SK-N-SH treated with all-trans-retinoic acid at 6 μM for 48 hours (cell line): Measurements from ENCODE around the gene SH3BP5.

Experiments
- ATAC-seq: fragments of 200-7000 bp; cut with Tn5 transposase; 3 replicates; pipeline ENCODE4 v1.9.1; 2020; ENCODE audit warnings: mild to moderate bottlenecking, moderate library complexity
- ARNTL ChIP-seq: fragments of 450-650 bp; formaldehyde crosslinking; IDR thresholded peaks from 2 replicates; pipeline ENCODE4 v1.5.0; 2020; ENCODE audit warnings: low read depth, mild to moderate bottlenecking, moderate library complexity, borderline replicate concordance
- BACH2 ChIP-seq: fragments of 250-450 bp; sonication (Bioruptor Pico); IDR thresholded peaks from 2 replicates; pipeline ENCODE4 v1.9.0; 2021; ENCODE audit warnings: mild to moderate bottlenecking, borderline replicate concordance
- CSDC2 ChIP-seq: fragments of 250-450 bp; sonication (Bioruptor Pico); IDR thresholded peaks from 2 replicates; pipeline ENCODE4 v1.5.0; 2020; ENCODE audit warnings: mild to moderate bottlenecking, moderate library complexity
- ESRRG ChIP-seq: fragments of 250-450 bp; sonication (Bioruptor Pico); IDR thresholded peaks from 2 replicates; pipeline ENCODE4 v1.6.1; 2021; ENCODE audit warnings: mild to moderate bottlenecking
- GLIS3 ChIP-seq: fragments of 250-450 bp; sonication (Bioruptor Pico); IDR thresholded peaks from 2 replicates; pipeline ENCODE4 v1.5.0; 2020; ENCODE audit warnings: mild to moderate bottlenecking, moderate library complexity
- ISL1 ChIP-seq: fragments of 250-450 bp; sonication (Bioruptor Pico); IDR thresholded peaks from 2 replicates; pipeline ENCODE4 v2.1.2; 2022; ENCODE audit warnings: mild to moderate bottlenecking, moderate library complexity
- OSR1 ChIP-seq: fragments of 250-450 bp; sonication (Bioruptor Pico); IDR thresholded peaks from 2 replicates; pipeline ENCODE4 v1.8.0; 2022; ENCODE audit warnings: moderate library complexity, mild to moderate bottlenecking, inconsistent platforms
- POU6F1 ChIP-seq: fragments of 250-450 bp; sonication (Bioruptor Pico); IDR thresholded peaks from 2 replicates; pipeline ENCODE4 v1.8.0; 2021; ENCODE audit warnings: low read depth, mild to moderate bottlenecking, moderate library complexity, borderline replicate concordance
- PPARA ChIP-seq: fragments of 250-450 bp; sonication (Bioruptor Pico); IDR thresholded peaks from 2 replicates; pipeline ENCODE4 v1.5.0; 2020; ENCODE audit warnings: mild to moderate bottlenecking, borderline replicate concordance
- RARB ChIP-seq: fragments of 250-450 bp; sonication (Bioruptor Pico); IDR thresholded peaks from 2 replicates; pipeline ENCODE4 v1.8.0; 2021; ENCODE audit warnings: mild to moderate bottlenecking, moderate library complexity
- SNAI2 ChIP-seq: fragments of 250-450 bp; sonication (Bioruptor Pico); IDR thresholded peaks from 2 replicates; pipeline ENCODE4 v1.5.0; 2020; ENCODE audit warnings: mild to moderate bottlenecking, moderate library complexity
- TCF4 ChIP-seq: fragments of 250-450 bp; sonication (Bioruptor Pico); IDR thresholded peaks from 2 replicates; pipeline ENCODE4 v1.8.0; 2021; ENCODE audit warnings: mild to moderate bottlenecking, moderate library complexity, borderline replicate concordance
- TOX ChIP-seq: fragments of 250-450 bp; sonication (Bioruptor Pico); IDR thresholded peaks from 2 replicates; pipeline ENCODE4 v1.8.0; 2021; ENCODE audit warnings: mild to moderate bottlenecking, moderate library complexity, borderline replicate concordance
- ZC3H10 ChIP-seq: fragments of 250-450 bp; sonication (Bioruptor Pico); IDR thresholded peaks from 2 replicates; pipeline ENCODE4 v1.5.1; 2021; ENCODE audit warnings: mild to moderate bottlenecking, moderate library complexity
- ZFP3 ChIP-seq: fragments of 250-450 bp; sonication (Bioruptor Pico); IDR thresholded peaks from 2 replicates; pipeline ENCODE4 v1.5.0; 2020; ENCODE audit warnings: mild to moderate bottlenecking, moderate library complexity
- ZFP30 ChIP-seq: fragments of 450-650 bp; formaldehyde crosslinking; IDR thresholded peaks from 2 replicates; pipeline ENCODE4 v1.5.0; 2022; ENCODE audit warnings: mild to moderate bottlenecking, moderate library complexity
- ZNF565 ChIP-seq: fragments of 450-650 bp; formaldehyde crosslinking; conservative IDR thresholded peaks from 2 replicates; pipeline ENCODE4 v1.5.0; 2020; ENCODE audit warnings: low read depth, mild to moderate bottlenecking, moderate library complexity
- ZNF70 ChIP-seq: fragments of 450-650 bp; formaldehyde crosslinking; IDR thresholded peaks from 2 replicates; pipeline ENCODE4 v1.5.0; 2020; ENCODE audit warnings: mild to moderate bottlenecking, moderate library complexity
- ZNF8 ChIP-seq: fragments of 450-650 bp; formaldehyde crosslinking; IDR thresholded peaks from 2 replicates; pipeline ENCODE4 v1.5.0; 2020; ENCODE audit warnings: mild to moderate bottlenecking, moderate library complexity
- TF ChIP-seq, protein P1 (sequence below): fragments of 250-450 bp; sonication (Bioruptor Pico); IDR thresholded peaks from 2 replicates; pipeline ENCODE4 v1.5.1; 2020; ENCODE audit warnings: low read depth, mild to moderate bottlenecking, moderate library complexity
- TF ChIP-seq, protein P2 (sequence below): fragments of 250-450 bp; sonication (Bioruptor Pico); IDR thresholded peaks from 2 replicates; pipeline ENCODE4 v1.5.0; 2020; ENCODE audit warnings: mild to moderate bottlenecking, moderate library complexity

SH3BP5 gene

GRCh38 chr3:15258720-15259119 lies 73.7 kb downstream of the SH3BP5 start (continued):
- no peak for TF ChIP-seq ZFP30 (CRISPR knock-in tag)
- TF ChIP-seq, all 23 proteins: peak for 0

- TF ChIP-seq, protein P1, sequence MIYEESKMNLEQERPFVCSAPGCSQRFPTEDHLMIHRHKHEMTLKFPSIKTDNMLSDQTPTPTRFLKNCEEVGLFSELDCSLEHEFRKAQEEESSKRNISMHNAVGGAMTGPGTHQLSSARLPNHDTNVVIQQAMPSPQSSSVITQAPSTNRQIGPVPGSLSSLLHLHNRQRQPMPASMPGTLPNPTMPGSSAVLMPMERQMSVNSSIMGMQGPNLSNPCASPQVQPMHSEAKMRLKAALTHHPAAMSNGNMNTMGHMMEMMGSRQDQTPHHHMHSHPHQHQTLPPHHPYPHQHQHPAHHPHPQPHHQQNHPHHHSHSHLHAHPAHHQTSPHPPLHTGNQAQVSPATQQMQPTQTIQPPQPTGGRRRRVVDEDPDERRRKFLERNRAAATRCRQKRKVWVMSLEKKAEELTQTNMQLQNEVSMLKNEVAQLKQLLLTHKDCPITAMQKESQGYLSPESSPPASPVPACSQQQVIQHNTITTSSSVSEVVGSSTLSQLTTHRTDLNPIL (CRISPR knock-in tag): no peak
- no peak for ATAC-seq
Measured at GRCh38 chr3:15256861-15257341, 75.5 kb downstream of the SH3BP5 start.

- ATAC-seq: no peak
- TF ChIP-seq GLIS3 (CRISPR knock-in tag) (no peak), ESRRG (CRISPR knock-in tag) (no peak), OSR1 (CRISPR knock-in tag) (no peak), CSDC2 (no peak)
Measured at GRCh38 chr3:15255215-15255614, 77.2 kb downstream of the SH3BP5 start.

DNA sequence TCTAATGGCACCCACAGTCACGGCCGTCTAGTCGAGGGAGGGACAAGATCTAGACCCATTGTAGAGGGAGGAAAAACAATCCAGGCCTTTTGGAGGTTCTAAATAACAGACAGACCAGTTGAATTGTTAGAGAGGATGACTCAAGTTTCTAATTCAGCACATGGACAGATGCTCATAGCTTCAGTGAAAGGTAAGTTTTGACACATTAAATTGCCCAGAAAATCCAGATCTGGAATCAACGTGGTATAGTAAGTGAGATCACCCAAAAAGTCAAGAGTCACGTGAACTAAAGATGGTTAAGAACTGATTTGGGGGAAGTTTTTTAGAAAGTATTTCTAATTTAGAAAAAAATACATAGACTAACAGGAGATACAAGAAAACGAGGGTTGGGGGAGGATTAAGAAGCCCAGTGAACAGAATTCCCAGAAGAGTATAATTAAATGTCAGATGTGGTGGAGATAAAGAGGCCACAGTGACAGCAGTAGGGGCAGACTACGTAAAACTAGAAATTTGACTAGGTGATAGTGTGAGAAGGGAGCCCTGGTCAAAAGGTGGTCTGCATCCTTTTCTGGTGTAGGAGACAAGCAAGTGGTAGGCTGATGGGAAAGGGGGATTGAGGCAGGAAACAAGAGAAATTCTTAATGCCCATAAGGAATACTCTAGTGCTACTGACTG lies 79.2 kb downstream of the SH3BP5 start:
- TF ChIP-seq SNAI2 (CRISPR knock-in tag) (no peak), TOX (CRISPR knock-in tag) (no peak), ZNF70 (CRISPR knock-in tag) (no peak)
- TF ChIP-seq, protein P2, sequence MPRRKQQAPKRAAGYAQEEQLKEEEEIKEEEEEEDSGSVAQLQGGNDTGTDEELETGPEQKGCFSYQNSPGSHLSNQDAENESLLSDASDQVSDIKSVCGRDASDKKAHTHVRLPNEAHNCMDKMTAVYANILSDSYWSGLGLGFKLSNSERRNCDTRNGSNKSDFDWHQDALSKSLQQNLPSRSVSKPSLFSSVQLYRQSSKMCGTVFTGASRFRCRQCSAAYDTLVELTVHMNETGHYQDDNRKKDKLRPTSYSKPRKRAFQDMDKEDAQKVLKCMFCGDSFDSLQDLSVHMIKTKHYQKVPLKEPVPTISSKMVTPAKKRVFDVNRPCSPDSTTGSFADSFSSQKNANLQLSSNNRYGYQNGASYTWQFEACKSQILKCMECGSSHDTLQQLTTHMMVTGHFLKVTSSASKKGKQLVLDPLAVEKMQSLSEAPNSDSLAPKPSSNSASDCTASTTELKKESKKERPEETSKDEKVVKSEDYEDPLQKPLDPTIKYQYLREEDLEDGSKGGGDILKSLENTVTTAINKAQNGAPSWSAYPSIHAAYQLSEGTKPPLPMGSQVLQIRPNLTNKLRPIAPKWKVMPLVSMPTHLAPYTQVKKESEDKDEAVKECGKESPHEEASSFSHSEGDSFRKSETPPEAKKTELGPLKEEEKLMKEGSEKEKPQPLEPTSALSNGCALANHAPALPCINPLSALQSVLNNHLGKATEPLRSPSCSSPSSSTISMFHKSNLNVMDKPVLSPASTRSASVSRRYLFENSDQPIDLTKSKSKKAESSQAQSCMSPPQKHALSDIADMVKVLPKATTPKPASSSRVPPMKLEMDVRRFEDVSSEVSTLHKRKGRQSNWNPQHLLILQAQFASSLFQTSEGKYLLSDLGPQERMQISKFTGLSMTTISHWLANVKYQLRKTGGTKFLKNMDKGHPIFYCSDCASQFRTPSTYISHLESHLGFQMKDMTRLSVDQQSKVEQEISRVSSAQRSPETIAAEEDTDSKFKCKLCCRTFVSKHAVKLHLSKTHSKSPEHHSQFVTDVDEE (CRISPR knock-in tag): no peak
- no peak for ATAC-seq

GRCh38 chr3:15246186-15246585 lies 86.2 kb downstream of the SH3BP5 start:
- no peak for TF ChIP-seq ESRRG (CRISPR knock-in tag)
- TF ChIP-seq CSDC2: no peak
- TF ChIP-seq PPARA (CRISPR knock-in tag): no peak
- TF ChIP-seq BACH2: no peak
- no peak for TF ChIP-seq ZFP30 (CRISPR knock-in tag)
- TF ChIP-seq TCF4: no peak
- no peak for TF ChIP-seq SNAI2 (CRISPR knock-in tag)
- TF ChIP-seq, protein P1 (CRISPR knock-in tag): no peak
- no peak for TF ChIP-seq ZNF70 (CRISPR knock-in tag)
- TF ChIP-seq RARB: no peak
- no peak for TF ChIP-seq ZC3H10 (CRISPR knock-in tag)
- TF ChIP-seq ISL1 (CRISPR knock-in tag): no peak
- TF ChIP-seq, protein P2 (CRISPR knock-in tag): no peak
- TF ChIP-seq ZNF8 (CRISPR knock-in tag): no peak
- TF ChIP-seq ZFP3 (CRISPR knock-in tag): no peak
- no peak for TF ChIP-seq POU6F1
- no peak for TF ChIP-seq ARNTL (CRISPR knock-in tag)
- no peak for TF ChIP-seq ZNF565 (CRISPR knock-in tag)
- ATAC-seq: no peak
